Esophagus squamous epithelium (tissue), 4 donors: ENCODE measurements around the gene CCNB1.

Source experiments
- CTCF ChIP-seq, 6 experiments: fragments of 450-650 bp in 4 of 6; fragments of 200-600 bp in 2 of 6; sonication (generic) in 2 of 6; IDR thresholded peaks; one replicate each; pipeline ENCODE4 v1.5.1; 2016 to 2019; ENCODE audit warnings: antibody characterized with exemption in 6 of 6, mild to moderate bottlenecking in 4 of 6, moderate library complexity in 4 of 6
- POLR2A ChIP-seq, 4 donors: fragments of 450-650 bp; IDR thresholded peaks; one replicate each; pipeline ENCODE4 v1.6.1; 2017; ENCODE audit warnings: antibody characterized with exemption in 4 of 4, mild to moderate bottlenecking in 4 of 4, moderate library complexity in 3 of 4

GRCh38 chr5:69217548-69218526 lies 50.9 kb downstream of the CCNB1 start:
- TF ChIP-seq CTCF (IDR thresholded peaks at IDR 0.05) (peak in 3 of 6 experiments; percentile 41 to 64 (median 55)), POLR2A (IDR thresholded peaks at IDR 0.05) (peak in 3 of 4 donors; percentile 56 to 91 (median 79))
